ENCODE results near the gene CBFB. TPM values are rescaled to one million over a fixed set of nuclear protein-coding genes. Genes with fewer than 3 reads are reported as not detected.

The CBFB gene
- total RNA-seq, 1 experiment from 2014 or later: 76.3 TPM

DNA sequence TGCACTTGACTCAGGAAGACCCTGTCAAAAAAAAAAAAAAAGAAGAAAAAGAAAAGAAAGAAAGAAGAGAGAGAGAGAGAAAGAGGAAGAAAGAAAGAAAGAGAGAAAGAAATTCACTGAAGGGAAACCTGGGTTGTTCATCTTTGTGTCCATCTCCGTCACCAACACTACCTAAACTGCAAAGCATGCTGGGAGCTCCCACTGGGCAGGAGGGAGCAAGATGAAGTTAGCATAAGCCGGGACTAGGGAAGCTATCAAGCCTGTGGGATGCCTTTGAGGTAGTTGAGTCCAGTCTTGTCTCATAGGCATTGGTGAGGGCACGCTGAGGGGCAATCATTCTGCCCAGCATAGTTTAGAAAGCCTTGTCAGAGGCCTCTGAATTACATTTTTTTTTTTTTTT lies 7.6 kb upstream of the CBFB start:
- WGBS (ENCODE audit: extremely low coverage, insufficient read length, low lambda C conversion rate): no CpG with 5 or more reads among the region's 3 CpGs
- H3K4me2 ChIP-seq (ENCODE audit: insufficient read depth, insufficient read length, low read length): no peak overlapping the region
- no peak overlapping the region for H2BK12ac ChIP-seq (ENCODE audit: insufficient read length, low read depth, low read length)
- no peak overlapping the region; a peak in 1 of 7 replicates for H3K27ac Mint-ChIP-seq
- H3K14ac ChIP-seq (ENCODE audit: insufficient read depth, low read length): no peak overlapping the region
- H3K9ac ChIP-seq (ENCODE audit: extremely low read depth, insufficient read length, low read length): no peak overlapping the region
- no peak overlapping the region for H4K5ac ChIP-seq (ENCODE audit: insufficient read length, low read depth, low read length)
- H3K9me3 ChIP-seq (ENCODE audit: control insufficient read depth, low read depth, low read length): no peaks in the 10 kb centered on the region
- DNase-seq: no peak
- no peak overlapping the region for H3T11ph ChIP-seq (ENCODE audit: low read length)
- no peaks in the 10 kb centered on the region for H3K79me2 ChIP-seq (ENCODE audit: insufficient read depth, low read length)
- TF ChIP-seq, protein P1, sequence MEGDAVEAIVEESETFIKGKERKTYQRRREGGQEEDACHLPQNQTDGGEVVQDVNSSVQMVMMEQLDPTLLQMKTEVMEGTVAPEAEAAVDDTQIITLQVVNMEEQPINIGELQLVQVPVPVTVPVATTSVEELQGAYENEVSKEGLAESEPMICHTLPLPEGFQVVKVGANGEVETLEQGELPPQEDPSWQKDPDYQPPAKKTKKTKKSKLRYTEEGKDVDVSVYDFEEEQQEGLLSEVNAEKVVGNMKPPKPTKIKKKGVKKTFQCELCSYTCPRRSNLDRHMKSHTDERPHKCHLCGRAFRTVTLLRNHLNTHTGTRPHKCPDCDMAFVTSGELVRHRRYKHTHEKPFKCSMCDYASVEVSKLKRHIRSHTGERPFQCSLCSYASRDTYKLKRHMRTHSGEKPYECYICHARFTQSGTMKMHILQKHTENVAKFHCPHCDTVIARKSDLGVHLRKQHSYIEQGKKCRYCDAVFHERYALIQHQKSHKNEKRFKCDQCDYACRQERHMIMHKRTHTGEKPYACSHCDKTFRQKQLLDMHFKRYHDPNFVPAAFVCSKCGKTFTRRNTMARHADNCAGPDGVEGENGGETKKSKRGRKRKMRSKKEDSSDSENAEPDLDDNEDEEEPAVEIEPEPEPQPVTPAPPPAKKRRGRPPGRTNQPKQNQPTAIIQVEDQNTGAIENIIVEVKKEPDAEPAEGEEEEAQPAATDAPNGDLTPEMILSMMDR (conservative IDR thresholded peaks at IDR 0.05): no peak
- H3K4me3 Mint-ChIP-seq: no peak overlapping the region
- H2BK120ac ChIP-seq (ENCODE audit: low read depth, low read length, poor library complexity, severe bottlenecking): no peak overlapping the region
- no peak overlapping the region for H2AFZ ChIP-seq (ENCODE audit: low read length)
- H4K91ac ChIP-seq (ENCODE audit: insufficient read length, low read depth, low read length): no peak overlapping the region
- H3K4me1 Mint-ChIP-seq: peaks cover 4 to 8% of the 10 kb centered on the region in 2 experiments
- H3K27me3 ChIP-seq (ENCODE audit: insufficient read depth, low read length): no peaks in the 10 kb centered on the region
- no peak overlapping the region for H3K27ac ChIP-seq (ENCODE audit: insufficient read length, low read depth, low read length)
- no peak overlapping the region for H4K8ac ChIP-seq (replicated peaks; ENCODE audit: insufficient read length, low read depth, low read length)
- no peak overlapping the region for H2BK20ac ChIP-seq (ENCODE audit: low read depth, low read length, poor library complexity, severe bottlenecking)
- H3K9me3 Mint-ChIP-seq: no peaks in the 10 kb centered on the region
- H3K56ac ChIP-seq (ENCODE audit: insufficient read length, low read depth, low read length): no peak overlapping the region
- H2AK5ac ChIP-seq (ENCODE audit: insufficient read length, low read length): no peak overlapping the region
- no peak overlapping the region for H2BK5ac ChIP-seq (ENCODE audit: insufficient read length, low read length)
- H3K27me3 Mint-ChIP-seq (ENCODE audit: low read depth): peaks cover 6% of the 10 kb centered on the region
- H3K79me1 ChIP-seq (ENCODE audit: insufficient read depth, low read depth, low read length, poor library complexity, severe bottlenecking): no peaks in the 10 kb centered on the region
- H4K20me1 ChIP-seq (ENCODE audit: control insufficient read depth, insufficient read depth, insufficient read length): no peaks in the 10 kb centered on the region
- no peak overlapping the region for H2BK15ac ChIP-seq (ENCODE audit: low read depth, low read length)
- no peak overlapping the region for H3K18ac ChIP-seq (ENCODE audit: insufficient read length, low read depth, low read length)
- no peak overlapping the region for H3K23ac ChIP-seq (ENCODE audit: insufficient read length, low read depth, low read length)
- no peaks in the 10 kb centered on the region for H3K23me2 ChIP-seq (ENCODE audit: insufficient read length, low read depth, low read length, poor library complexity, severe bottlenecking)
- no peaks in the 10 kb centered on the region for H3K4me1 ChIP-seq (ENCODE audit: insufficient read depth, low read length)
- H3K4ac ChIP-seq (ENCODE audit: low read depth, low read length): no peak overlapping the region
- no peaks in the 10 kb centered on the region for H3K36me3 Mint-ChIP-seq (ENCODE audit: insufficient read depth in 1 of 3, low read depth in 3 of 3)
